Measurements from ENCODE around the gene ZHX3. TPM values are rescaled to one million over a fixed set of nuclear protein-coding genes. Genes with fewer than 3 reads are reported as not detected.

ZHX3 gene
- total RNA-seq, 1 donor from 2014 or later = 14.5 TPM

DNA sequence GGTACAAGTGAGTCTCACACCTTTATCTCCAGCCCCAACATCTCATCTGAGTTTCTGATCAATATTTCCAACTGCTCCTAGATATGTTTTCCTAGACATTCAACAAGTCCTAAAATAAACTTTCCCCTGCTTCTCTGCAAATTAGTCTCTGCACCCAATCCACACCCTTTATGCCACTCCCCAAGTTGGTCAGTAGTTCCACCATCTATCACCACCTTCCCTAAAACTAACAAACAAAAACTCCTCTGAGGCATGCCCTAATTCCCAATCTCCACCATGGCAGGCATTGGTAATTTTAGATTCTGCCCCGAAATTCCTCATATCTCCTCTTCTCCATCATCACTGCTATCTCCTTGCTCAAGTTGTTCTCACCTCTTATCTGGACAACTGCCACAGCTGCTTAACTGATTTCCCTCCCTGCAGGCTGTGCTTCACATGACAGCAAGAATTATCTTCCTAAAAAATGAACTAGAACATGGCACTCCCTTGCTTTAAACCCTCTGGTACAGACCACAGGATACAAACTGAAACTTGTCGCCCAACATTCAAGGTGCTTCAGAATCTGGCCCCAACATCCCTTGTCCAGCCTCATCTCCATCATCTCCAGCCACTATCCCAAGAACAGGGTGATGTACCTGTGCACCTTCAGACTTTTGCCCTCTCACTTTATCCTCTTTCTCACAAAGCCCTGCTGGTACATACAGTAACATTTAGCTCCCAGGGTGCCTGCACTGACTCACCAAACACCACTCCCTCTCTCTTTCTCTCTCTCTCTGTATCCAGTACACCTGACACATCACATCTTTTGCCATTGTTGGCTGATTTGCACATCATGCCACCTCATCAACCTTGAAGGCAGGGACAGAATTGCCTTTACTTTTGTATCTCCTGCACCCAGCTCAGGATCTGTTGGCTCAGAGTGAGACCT is 55.5 kb downstream of the ZHX3 start:
- Histone ChIP-seq H3K27me3 (ENCODE audit: control insufficient read depth, insufficient read depth, low read length) (no peaks in the 10 kb centered on the region), H3K36me3 (ENCODE audit: control insufficient read depth, insufficient read depth, low read length) (no peaks in the 10 kb centered on the region), H3K4me3 (ENCODE audit: low read depth, low read length) (no peak overlapping the region)
- peak; percentile 50 for FAIRE-seq
- TF ChIP-seq, protein P1, sequence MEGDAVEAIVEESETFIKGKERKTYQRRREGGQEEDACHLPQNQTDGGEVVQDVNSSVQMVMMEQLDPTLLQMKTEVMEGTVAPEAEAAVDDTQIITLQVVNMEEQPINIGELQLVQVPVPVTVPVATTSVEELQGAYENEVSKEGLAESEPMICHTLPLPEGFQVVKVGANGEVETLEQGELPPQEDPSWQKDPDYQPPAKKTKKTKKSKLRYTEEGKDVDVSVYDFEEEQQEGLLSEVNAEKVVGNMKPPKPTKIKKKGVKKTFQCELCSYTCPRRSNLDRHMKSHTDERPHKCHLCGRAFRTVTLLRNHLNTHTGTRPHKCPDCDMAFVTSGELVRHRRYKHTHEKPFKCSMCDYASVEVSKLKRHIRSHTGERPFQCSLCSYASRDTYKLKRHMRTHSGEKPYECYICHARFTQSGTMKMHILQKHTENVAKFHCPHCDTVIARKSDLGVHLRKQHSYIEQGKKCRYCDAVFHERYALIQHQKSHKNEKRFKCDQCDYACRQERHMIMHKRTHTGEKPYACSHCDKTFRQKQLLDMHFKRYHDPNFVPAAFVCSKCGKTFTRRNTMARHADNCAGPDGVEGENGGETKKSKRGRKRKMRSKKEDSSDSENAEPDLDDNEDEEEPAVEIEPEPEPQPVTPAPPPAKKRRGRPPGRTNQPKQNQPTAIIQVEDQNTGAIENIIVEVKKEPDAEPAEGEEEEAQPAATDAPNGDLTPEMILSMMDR (IDR thresholded peaks at IDR 0.05; ENCODE audit: insufficient read depth, low read length, severe bottlenecking) = no peak
- DNase-seq (ENCODE audit: low read depth) = peak; percentile 79

DNA sequence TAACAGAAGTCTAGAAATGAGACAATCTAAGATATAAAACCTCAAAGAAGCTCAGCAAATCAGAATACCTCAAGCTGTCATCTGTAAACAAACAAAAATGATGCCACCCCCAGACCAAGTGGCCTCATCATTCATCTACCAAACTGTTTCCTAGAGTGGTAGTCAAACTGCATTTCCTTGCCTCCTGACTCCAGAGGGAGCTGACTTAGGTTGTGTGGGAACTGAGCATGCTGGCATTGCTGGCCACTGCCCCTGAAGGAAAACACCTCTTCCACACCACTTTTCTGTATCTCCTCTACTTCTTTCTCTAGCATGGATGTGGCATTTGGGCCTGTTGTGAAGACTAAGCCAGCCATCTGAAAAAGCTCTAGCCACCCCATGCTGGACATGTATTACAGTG is 56.3 kb downstream of the ZHX3 start:
- FAIRE-seq (no peak), DNase-seq (ENCODE audit: low read depth) (no peak)
- Histone ChIP-seq H3K36me3 (ENCODE audit: control insufficient read depth, insufficient read depth, low read length) (no peaks in the 10 kb centered on the region), H3K27me3 (ENCODE audit: control insufficient read depth, insufficient read depth, low read length) (no peaks in the 10 kb centered on the region), H3K4me3 (ENCODE audit: low read depth, low read length) (no peak overlapping the region)
- TF ChIP-seq, protein P1 (IDR thresholded peaks at IDR 0.05; ENCODE audit: insufficient read depth, low read length, severe bottlenecking) = no peak

DNA sequence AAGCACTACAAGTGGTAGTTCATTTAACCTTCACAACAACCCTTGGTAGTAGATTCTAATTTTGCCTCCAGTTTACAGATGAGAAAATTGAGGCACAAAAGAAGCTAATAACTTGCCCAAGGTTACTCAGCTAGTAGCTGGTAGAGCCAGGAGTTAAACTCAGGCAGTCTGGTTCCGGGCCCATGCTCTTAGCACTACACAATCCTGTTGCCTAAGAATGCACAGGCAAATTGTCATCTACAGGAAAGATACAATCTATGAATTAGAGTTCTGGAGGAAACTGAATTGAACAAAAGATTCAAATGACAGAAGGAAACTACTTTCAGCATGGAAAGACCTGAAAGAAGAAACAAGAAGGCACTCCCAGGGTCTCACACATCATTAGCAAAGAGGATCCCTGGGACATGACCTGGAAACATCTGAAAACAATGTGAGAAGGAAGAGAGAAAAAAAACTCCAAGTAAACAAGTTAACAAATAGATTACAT is 56.8 kb downstream of the ZHX3 start:
- Histone ChIP-seq H3K27me3 (ENCODE audit: control insufficient read depth, insufficient read depth, low read length) (no peaks in the 10 kb centered on the region), H3K4me3 (ENCODE audit: low read depth, low read length) (no peak overlapping the region), H3K36me3 (ENCODE audit: control insufficient read depth, insufficient read depth, low read length) (no peaks in the 10 kb centered on the region)
- TF ChIP-seq, protein P1 (IDR thresholded peaks at IDR 0.05; ENCODE audit: insufficient read depth, low read length, severe bottlenecking) = no peak
- DNase-seq (ENCODE audit: low read depth) (no peak), FAIRE-seq (no peak)

DNA sequence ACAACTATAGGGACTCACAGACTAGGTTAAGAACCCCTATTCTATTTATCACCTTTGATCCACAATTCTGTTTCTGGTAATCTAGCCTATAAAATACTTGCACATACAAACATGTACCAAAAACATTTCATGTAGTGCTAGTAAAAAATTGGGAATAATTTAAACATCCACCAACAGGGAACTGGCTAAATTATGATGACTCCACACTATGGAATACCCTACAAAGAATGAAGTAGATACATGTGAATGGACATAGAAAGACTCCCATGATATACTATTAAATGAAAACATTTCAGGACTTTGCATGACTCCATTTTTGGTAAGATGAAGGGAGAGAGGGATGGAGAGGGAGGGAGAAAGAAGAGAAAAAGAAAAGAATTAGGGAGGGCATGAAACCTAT is 58.2 kb downstream of the ZHX3 start:
- no peaks in the 10 kb centered on the region for H3K27me3 ChIP-seq (ENCODE audit: control insufficient read depth, insufficient read depth, low read length)
- TF ChIP-seq, protein P1 (IDR thresholded peaks at IDR 0.05; ENCODE audit: insufficient read depth, low read length, severe bottlenecking) = no peak
- no peak for FAIRE-seq
- no peak overlapping the region for H3K4me3 ChIP-seq (ENCODE audit: low read depth, low read length)
- no peak for DNase-seq (ENCODE audit: low read depth)
- H3K36me3 ChIP-seq (ENCODE audit: control insufficient read depth, insufficient read depth, low read length) = no peaks in the 10 kb centered on the region

DNA sequence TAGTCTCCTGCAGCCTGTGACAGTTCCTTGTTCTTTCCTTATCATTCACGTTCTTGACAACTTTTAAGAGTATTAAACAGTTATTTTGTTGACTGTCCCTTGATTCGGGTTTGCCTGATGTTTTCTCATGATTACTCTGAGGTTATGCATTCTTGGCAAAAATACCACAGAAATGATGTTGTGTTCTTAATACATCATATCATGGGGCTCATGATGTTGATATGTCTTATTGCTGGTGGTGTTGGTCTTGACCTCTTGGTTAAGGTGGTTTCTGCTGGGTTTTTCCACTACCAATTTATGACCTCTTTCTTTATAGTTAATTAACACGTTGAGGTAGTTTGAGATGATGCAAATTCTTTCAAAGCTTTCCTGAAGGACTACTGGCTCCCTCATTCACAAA is 59.1 kb downstream of the ZHX3 start:
- TF ChIP-seq, protein P1 (IDR thresholded peaks at IDR 0.05; ENCODE audit: insufficient read depth, low read length, severe bottlenecking) = no peak
- no peak for FAIRE-seq
- Histone ChIP-seq H3K27me3 (ENCODE audit: control insufficient read depth, insufficient read depth, low read length) (no peaks in the 10 kb centered on the region), H3K36me3 (ENCODE audit: control insufficient read depth, insufficient read depth, low read length) (no peaks in the 10 kb centered on the region), H3K4me3 (ENCODE audit: low read depth, low read length) (no peak overlapping the region)
- DNase-seq (ENCODE audit: low read depth) = no peak
